GM12878 (cell line): ENCODE results near the gene MAL. TPM values are rescaled to one million over a fixed set of nuclear protein-coding genes. Genes with fewer than 3 reads are reported as not detected.

Experiments
- ATAC-seq: fragments of 200-7000 bp; cut with Tn5 transposase; 3 replicates; pipeline ENCODE4 v1.9.1; 2020; ENCODE audit warnings: mild to moderate bottlenecking, moderate library complexity
- BruUV-seq: library from RNA; stranded (reverse); fragments of 400-500 nt; replicated peaks from 2 replicates; lab custom pipeline; 2021; lab: Mats Ljungman, UMichigan
- CTCF ChIA-PET: fragments of 300-600 bp; sonication (Branson Sonifier 250); formaldehyde crosslinking; extraction: SDS; loops from one replicate; lab custom pipeline; 2021; ENCODE audit warnings: inconsistent platforms; lab: Yijun Ruan, JAX
- POLR2A ChIA-PET: fragments of 350-600 bp; formaldehyde crosslinking; extraction: SDS; loops from one replicate; lab custom pipeline; 2021; ENCODE audit warnings: inconsistent platforms; lab: Charles Lee
- RAD21 ChIA-PET: fragments of 300-600 bp; sonication (Branson Sonifier 250); formaldehyde crosslinking; loops from one replicate; lab custom pipeline; 2023; ENCODE audit warnings: antibody characterized with exemption; ENCODE audit not compliant: unreplicated experiment; lab: Charles Lee
- SMC1A ChIA-PET: fragments of 300-600 bp; sonication (Branson Sonifier 250); formaldehyde crosslinking; loops from one replicate; lab custom pipeline; 2023; ENCODE audit not compliant: unreplicated experiment, uncharacterized antibody; lab: Charles Lee
- DNase-seq: peaks from one replicate; pipeline ENCODE4 v3.0.0-alpha.2; 2011; ENCODE audit warnings: low read depth, low spot score
- FAIRE-seq: peaks from 3 replicates; lab custom pipeline; 2011; peaks lifted over from hg19 to GRCh38; lab: Jason Lieb, UNC
- H2AFZ ChIP-seq: 2 replicates; pipeline ENCODE4 v1.6.0; 2011; ENCODE audit warnings: low read depth, low read length, control low read depth; ENCODE audit not compliant: control insufficient read depth
- H3K27ac ChIP-seq: 2 replicates; pipeline ENCODE4 v1.5.1; 2011; ENCODE audit warnings: control low read depth; ENCODE audit not compliant: control insufficient read depth, insufficient read depth
- H3K27me3 ChIP-seq, 2 experiments: replicated peaks in 1 of 2; 2 replicates each; pipeline versions ENCODE4 v1.6.0 to v1.6.1; 2011; ENCODE audit warnings: low read length in 1 of 2; ENCODE audit not compliant: control insufficient read depth in 2 of 2, insufficient read depth in 2 of 2
- H3K36me3 ChIP-seq, 2 experiments: 2 replicates each; pipeline ENCODE4 v1.5.1; 2011; ENCODE audit warnings: low read length in 1 of 2; ENCODE audit not compliant: control insufficient read depth in 2 of 2, insufficient read depth in 2 of 2
- H3K4me1 ChIP-seq: 2 replicates; pipeline ENCODE4 v1.6.1; 2011; ENCODE audit warnings: mild to moderate bottlenecking, low read length, moderate library complexity, mixed read lengths; ENCODE audit not compliant: control insufficient read depth, insufficient read depth
- H3K4me2 ChIP-seq: 2 replicates; pipeline ENCODE4 v1.6.0; 2011; ENCODE audit warnings: control low read depth; ENCODE audit not compliant: control insufficient read depth, insufficient read depth
- H3K4me3 ChIP-seq: fragments of 200-600 bp; sonication (generic); 2 replicates; pipeline ENCODE4 v1.5.1; 2016
- H3K79me2 ChIP-seq: 2 replicates; pipeline ENCODE4 v1.6.0; 2011; ENCODE audit warnings: low read length; ENCODE audit not compliant: control insufficient read depth, insufficient read depth
- H3K9ac ChIP-seq: 2 replicates; pipeline ENCODE4 v1.8.0; 2011; ENCODE audit warnings: low read length, control low read depth, mixed read lengths; ENCODE audit not compliant: control insufficient read depth, insufficient read depth
- H3K9me3 ChIP-seq: replicated peaks from 3 replicates; pipeline ENCODE4 v1.5.1; 2011; ENCODE audit warnings: mild to moderate bottlenecking, low read length; ENCODE audit not compliant: control insufficient read depth, insufficient read depth
- H4K20me1 ChIP-seq: 2 replicates; pipeline ENCODE4 v1.6.0; 2011; ENCODE audit not compliant: control insufficient read depth, insufficient read depth
- BACH1 ChIP-seq: fragments of 450-650 bp; IDR thresholded peaks from 2 replicates; pipeline ENCODE4 v1.6.1; 2017; ENCODE audit warnings: mild to moderate bottlenecking, borderline replicate concordance
- BMI1 ChIP-seq: fragments of 450-650 bp; IDR thresholded peaks from 2 replicates; pipeline ENCODE4 v1.6.1; 2016; ENCODE audit warnings: mild to moderate bottlenecking, moderate library complexity, borderline replicate concordance
- CBX3 ChIP-seq: fragments of 200-600 bp; sonication (generic); IDR thresholded peaks from 2 replicates; pipeline ENCODE4 v1.6.1; 2016; ENCODE audit warnings: low read depth, borderline replicate concordance
- CEBPB ChIP-seq, 2 experiments: fragments of 150-350 bp in 1 of 2; IDR thresholded peaks; 2 replicates each; pipeline ENCODE4 v1.6.1; 2012 to 2014; ENCODE audit warnings: low read depth in 2 of 2, low read length in 2 of 2, borderline replicate concordance in 1 of 2, inconsistent platforms in 1 of 2
- MTA2 ChIP-seq: fragments of 450-650 bp; IDR thresholded peaks from 2 replicates; pipeline ENCODE4 v1.6.1; 2016; ENCODE audit warnings: low read depth, mild to moderate bottlenecking, moderate library complexity
- NR2F1 ChIP-seq: fragments of 450-650 bp; conservative IDR thresholded peaks from 2 replicates; pipeline ENCODE4 v1.6.1; 2017; ENCODE audit warnings: mild to moderate bottlenecking
- RAD51 ChIP-seq: fragments of 450-650 bp; IDR thresholded peaks from 2 replicates; pipeline ENCODE4 v1.6.1; 2016; ENCODE audit warnings: moderate library complexity, mild to moderate bottlenecking, inconsistent platforms
- SIN3A ChIP-seq: IDR thresholded peaks from 2 replicates; pipeline ENCODE4 v1.6.1; 2012; ENCODE audit warnings: low read depth, low read length, improper control_type of control experiment
- SMAD1 ChIP-seq: fragments of 450-650 bp; IDR thresholded peaks from 2 replicates; pipeline ENCODE4 v1.6.1; 2018; ENCODE audit warnings: mild to moderate bottlenecking, low read depth; ENCODE audit not compliant: partially characterized antibody
- SUZ12 ChIP-seq: fragments of 200-600 bp; sonication (generic); IDR thresholded peaks from one replicate; pipeline ENCODE4 v1.6.1; 2018; ENCODE audit warnings: antibody characterized with exemption, mild to moderate bottlenecking; ENCODE audit not compliant: unreplicated experiment
- TARDBP ChIP-seq: IDR thresholded peaks from 2 replicates; pipeline ENCODE4 v1.6.1; 2016; ENCODE audit warnings: borderline replicate concordance
- YBX1 ChIP-seq: fragments of 450-650 bp; IDR thresholded peaks from 2 replicates; pipeline ENCODE4 v1.6.1; 2016; ENCODE audit warnings: antibody characterized with exemption
- ZBTB4 ChIP-seq: fragments of 450-650 bp; formaldehyde crosslinking; IDR thresholded peaks from 2 replicates; pipeline ENCODE4 v1.4.0; 2022; ENCODE audit warnings: mild to moderate bottlenecking, moderate library complexity
- ZNF207 ChIP-seq: fragments of 450-650 bp; IDR thresholded peaks from 2 replicates; pipeline ENCODE4 v1.6.1; 2014; ENCODE audit warnings: antibody characterized with exemption, mild to moderate bottlenecking, borderline replicate concordance
- ZNF622 ChIP-seq: fragments of 450-650 bp; IDR thresholded peaks from 2 replicates; pipeline ENCODE4 v1.6.1; 2017; ENCODE audit warnings: mild to moderate bottlenecking, inconsistent platforms
- ZSCAN29 ChIP-seq: fragments of 450-650 bp; IDR thresholded peaks from 2 replicates; pipeline ENCODE4 v1.6.1; 2017; ENCODE audit warnings: mild to moderate bottlenecking, moderate library complexity
- WGBS: methylation state at CpG from one replicate; pipeline ENCODE4 v1.1.6; 2016; ENCODE audit warnings: low lambda C conversion rate; ENCODE audit not compliant: insufficient replicate concordance, insufficient coverage; ENCODE audit errors: missing lambda C conversion rate; 5-methylcytosine and 5-hydroxymethylcytosine counted together
- in situ Hi-C: fragments of 300-500 bp; cut with MboI; formaldehyde crosslinking; loops from 9 replicates; pipeline ENCODE4 v1.14.3; 2018; ENCODE audit warnings: mixed read lengths
- intact Hi-C: fragments of 100-400 bp; cut with micrococcal nuclease; formaldehyde crosslinking; loops from one replicate; pipeline ENCODE4 v1.14.2; 2022; ENCODE audit not compliant: unreplicated experiment
- polyA plus RNA-seq, 11 experiments: library from polyadenylated mRNA; depleted of rRNA in 4 of 11; unstranded in 6 of 11; stranded (reverse) in 5 of 11; fragments of >200 nt; fragmentation: Nextera tagmentation in 4 of 11; fragmentation: Illumina TruSeq in 1 of 11; extraction: Ambion mirVana in 4 of 11; extraction: Trizol in 1 of 11; gene quantifications; 1 replicate in 1 of 11; 2 replicates in 10 of 11; pipeline versions ENCODE4 v1.2.1 to v1.2.3, GENCODE V29; 2011 to 2016; ENCODE audit warnings: inconsistent platforms in 2 of 11, missing spikeins in 2 of 11, low read depth in 1 of 11
- total RNA-seq, 4 experiments: library from RNA; depleted of rRNA in 3 of 4; stranded (reverse); fragments of >200 nt in 3 of 4; fragmentation: Illumina TruSeq in 1 of 4; extraction: Trizol in 1 of 4; gene quantifications; 2 replicates each; pipeline versions ENCODE4 v1.2.1 to v1.2.3, GENCODE V29; 2013 to 2021

The MAL gene
- total and polyA plus RNA-seq, 10 of the 15 experiments (the other 5 are each of a cell fraction or from before 2014, with no cell fraction given) = 1.3 to 4.5 (median 1.7) TPM

- TF ChIP-seq CEBPB (IDR thresholded peaks at IDR 0.05; ENCODE audit: borderline replicate concordance in 1 of 2, low read depth in 2 of 2, low read length in 2 of 2) (no peak), ZNF207 (no peak), BMI1 (no peak), SUZ12 (no peak), CBX3 (no peak), YBX1 (no peak), ZNF622 (no peak), BACH1 (no peak), RAD51 (no peak), ZSCAN29 (no peak), NR2F1 (no peak)
Measured at GRCh38 chr2:95018861-95019550, 6.5 kb upstream of the MAL start (continued).

GRCh38 chr2:95019572-95019971, 5.9 kb upstream of the MAL start:
- SMC1A ChIA-PET = interaction anchor here (0.8 kb wide), 1 partner anchor 33 kb away, joined by 3 read pairs; no protein-coding TSS in a partner anchor
- H3K9me3 ChIP-seq = no peaks in the 10 kb centered on the region
- H3K4me2 ChIP-seq = no peak overlapping the region
- no peak for TF ChIP-seq SIN3A
- TF ChIP-seq MTA2 = no peak
- no peak for TF ChIP-seq ZBTB4 (CRISPR knock-in tag)
- no peak for TF ChIP-seq SMAD1
- TF ChIP-seq TARDBP = no peak
- TF ChIP-seq, all 136 proteins: peak for 0
- no peak overlapping the region for H3K4me3 ChIP-seq
- CTCF ChIA-PET = interaction anchor here (0.8 to 2.0 kb wide), 2 partner anchors 59 to 101 kb away, joined by 3 to 9 read pairs; no protein-coding TSS in a partner anchor
- RAD21 ChIA-PET = interaction anchor here (1.2 kb wide), 1 partner anchor 60 kb away, joined by 3 read pairs; no protein-coding TSS in a partner anchor
- DNase-seq (no peak), FAIRE-seq (no peak), ATAC-seq (no peak)
- no peaks in the 10 kb centered on the region for H3K36me3 ChIP-seq
- peaks cover 10% of the 10 kb centered on the region for H3K4me1 ChIP-seq
- 17% methylated on average over 4 of the region's 4 CpGs for WGBS
- no peaks in the 10 kb centered on the region for H4K20me1 ChIP-seq
- intact Hi-C loops (no loop called here), in situ Hi-C loops (no loop called here)
- POLR2A ChIA-PET = no interaction called here
- H3K27me3 ChIP-seq = no peaks in the 10 kb centered on the region; a peak in 1 of 4 replicates
- BruUV-seq = no TSS peak
- no peak overlapping the region for H3K9ac ChIP-seq
- no peak overlapping the region for H2AFZ ChIP-seq
- no peaks in the 10 kb centered on the region for H3K79me2 ChIP-seq
- no peak overlapping the region for H3K27ac ChIP-seq
